Caco-2 (cell line): ENCODE measurements around the gene PLOD1. TPM values are rescaled to one million over a fixed set of nuclear protein-coding genes. Genes with fewer than 3 reads are reported as not detected.
"Not testable (repeated sequence)": the region's sequence is repeated elsewhere in the genome, so short reads cannot be mapped to it uniquely, and the experiment has no call there.

Experiments
- BruUV-seq: library from RNA; stranded (reverse); fragments of 400-500 nt; replicated peaks from 2 replicates; lab custom pipeline; 2021; lab: Mats Ljungman, UMichigan
- CTCF ChIA-PET: fragments of 300-600 bp; sonication (Branson Sonifier 250); formaldehyde crosslinking; loops from one replicate; lab custom pipeline; 2022; ENCODE audit warnings: antibody characterized with exemption; lab: Charles Lee
- POLR2A ChIA-PET: fragments of 300-600 bp; sonication (Branson Sonifier 250); formaldehyde crosslinking; loops from one replicate; lab custom pipeline; 2022; ENCODE audit warnings: antibody characterized with exemption; lab: Charles Lee
- DNase-seq, 2 experiments: peaks; one replicate each; pipeline versions ENCODE4 v3.0.0 to v3.0.0-alpha.2; 2020 to 2022
- H3K27me3 ChIP-seq: replicated peaks from 2 replicates; pipeline ENCODE4 v1.6.0; 2011; ENCODE audit warnings: low read length; ENCODE audit not compliant: control insufficient read depth, insufficient read depth
- H3K36me3 ChIP-seq: 2 replicates; pipeline ENCODE4 v1.5.1; 2011; ENCODE audit warnings: low read length; ENCODE audit not compliant: control insufficient read depth, insufficient read depth
- H3K4me1 ChIP-seq: fragments of 250-450 bp; sonication (Bioruptor Pico); 2 replicates; pipeline ENCODE4 v1.5.1; 2020; ENCODE audit warnings: mild to moderate bottlenecking
- H3K4me3 ChIP-seq: 2 replicates; pipeline ENCODE4 v1.5.1; 2011; ENCODE audit warnings: low read depth, mild to moderate bottlenecking, control low read depth, low read length
- H3K9me3 ChIP-seq: fragments of 250-450 bp; sonication (Bioruptor Pico); 2 replicates; pipeline ENCODE4 v1.5.1; 2020; ENCODE audit warnings: mild to moderate bottlenecking, moderate library complexity
- H3K27ac Mint-ChIP-seq: one replicate; pipeline ENCODE4 v1.8.0; 2022; ENCODE audit warnings: mixed read lengths; ENCODE audit not compliant: unreplicated experiment
- H3K27me3 Mint-ChIP-seq: one replicate; pipeline ENCODE4 v1.8.0; 2022; ENCODE audit warnings: mixed read lengths; ENCODE audit not compliant: insufficient read depth, unreplicated experiment
- H3K36me3 Mint-ChIP-seq: one replicate; pipeline ENCODE4 v1.8.0; 2022; ENCODE audit warnings: mild to moderate bottlenecking, mixed read lengths; ENCODE audit not compliant: insufficient read depth, unreplicated experiment
- H3K4me1 Mint-ChIP-seq: one replicate; pipeline ENCODE4 v1.8.0; 2022; ENCODE audit warnings: low read depth, mixed read lengths; ENCODE audit not compliant: unreplicated experiment
- H3K4me3 Mint-ChIP-seq: one replicate; pipeline ENCODE4 v1.8.0; 2022; ENCODE audit warnings: mild to moderate bottlenecking, moderate library complexity, mixed read lengths; ENCODE audit not compliant: unreplicated experiment
- H3K9me3 Mint-ChIP-seq: one replicate; pipeline ENCODE4 v1.8.0; 2022; ENCODE audit warnings: mixed read lengths; ENCODE audit not compliant: unreplicated experiment
- CTCF ChIP-seq, 2 experiments: fragments of 200-600 bp in 1 of 2; IDR thresholded peaks; 1 replicate in 1 of 2; 2 replicates in 1 of 2; pipeline versions ENCODE4 v1.5.1 to v1.8.0; 2011 to 2022; ENCODE audit warnings: antibody characterized with exemption in 1 of 2, control low read depth in 1 of 2, inconsistent platforms in 1 of 2, low read depth in 1 of 2, low read length in 1 of 2, mild to moderate bottlenecking in 1 of 2, moderate library complexity in 1 of 2; ENCODE audit not compliant: insufficient read depth in 1 of 2, severe bottlenecking in 1 of 2, unreplicated experiment in 1 of 2
- intact Hi-C: fragments of 100-400 bp; cut with micrococcal nuclease; formaldehyde crosslinking; loops from one replicate; pipeline ENCODE4 v1.10.0; 2022; ENCODE audit not compliant: unreplicated experiment
- total RNA-seq: library from RNA; stranded (reverse); gene quantifications from 2 replicates; pipeline ENCODE4 v1.2.3, GENCODE V29; 2022

PLOD1 gene
- total RNA-seq, 1 experiment from 2014 or later: 89.3 TPM

- H3K4me1 Mint-ChIP-seq: no peaks in the 10 kb centered on the region
- CTCF ChIA-PET: no interaction called here
- Histone ChIP-seq H3K27me3 (no peaks in the 10 kb centered on the region), H3K9me3 (no peaks in the 10 kb centered on the region), H3K4me3 (no peak overlapping the region), H3K4me1 (peaks cover 4% of the 10 kb centered on the region), H3K36me3 (no peaks in the 10 kb centered on the region)
- POLR2A ChIA-PET: no interaction called here
- BruUV-seq: no TSS peak
- no peaks in the 10 kb centered on the region for H3K9me3 Mint-ChIP-seq
- H3K27me3 Mint-ChIP-seq: no peaks in the 10 kb centered on the region
- no peak for TF ChIP-seq CTCF (IDR thresholded peaks at IDR 0.05; ENCODE audit: insufficient read depth in 1 of 2, low read depth in 1 of 2, low read length in 1 of 2, severe bottlenecking in 1 of 2, unreplicated experiment in 1 of 2)
- DNase-seq: no peak
- H3K4me3 Mint-ChIP-seq: no peak overlapping the region
- intact Hi-C loops: no loop called here
- no peak overlapping the region for H3K27ac Mint-ChIP-seq
- peaks cover 6% of the 10 kb centered on the region for H3K36me3 Mint-ChIP-seq
Observed at GRCh38 chr1:11930571-11931445, 3.7 kb upstream of the PLOD1 start.

GRCh38 chr1:11931845-11932244 lies 2.7 kb upstream of the PLOD1 start:
- Mint-ChIP-seq H3K36me3 (no peaks in the 10 kb centered on the region), H3K4me3 (no peak overlapping the region), H3K27me3 (no peaks in the 10 kb centered on the region), H3K9me3 (no peaks in the 10 kb centered on the region), H3K4me1 (no peaks in the 10 kb centered on the region), H3K27ac (no peak overlapping the region)
- Histone ChIP-seq H3K36me3 (no peaks in the 10 kb centered on the region), H3K9me3 (no peaks in the 10 kb centered on the region), H3K4me1 (no peaks in the 10 kb centered on the region), H3K4me3 (no peak overlapping the region), H3K27me3 (no peaks in the 10 kb centered on the region)
- no TSS peak for BruUV-seq
- CTCF ChIA-PET: no interaction called here
- TF ChIP-seq CTCF (IDR thresholded peaks at IDR 0.05; ENCODE audit: insufficient read depth in 1 of 2, low read depth in 1 of 2, low read length in 1 of 2, severe bottlenecking in 1 of 2, unreplicated experiment in 1 of 2): no peak
- no peak for DNase-seq
- intact Hi-C loops: no loop called here
- POLR2A ChIA-PET: no interaction called here

- peak overlapping the region; percentile 68 for H3K4me3 Mint-ChIP-seq
- DNase-seq: no peak
- TF ChIP-seq CTCF (IDR thresholded peaks at IDR 0.05; ENCODE audit: insufficient read depth in 1 of 2, low read depth in 1 of 2, low read length in 1 of 2, severe bottlenecking in 1 of 2, unreplicated experiment in 1 of 2): no peak
- ChIA-PET POLR2A (interaction anchor here (1.0 to 1.6 kb wide), 3 partner anchors 25 to 84 kb away, joined by 4 to 7 read pairs (median 4); no protein-coding TSS in a partner anchor), CTCF (no interaction called here)
- peak overlapping the region; percentile 45 for H3K27ac Mint-ChIP-seq
- peaks cover 7% of the 10 kb centered on the region for H3K36me3 Mint-ChIP-seq
- Histone ChIP-seq H3K9me3 (no peaks in the 10 kb centered on the region), H3K4me3 (peak overlapping the region; percentile 83), H3K4me1 (no peaks in the 10 kb centered on the region), H3K27me3 (no peaks in the 10 kb centered on the region), H3K36me3 (no peaks in the 10 kb centered on the region)
- H3K27me3 Mint-ChIP-seq: no peaks in the 10 kb centered on the region
- no peaks in the 10 kb centered on the region for H3K4me1 Mint-ChIP-seq
- intact Hi-C loops: no loop called here
- TSS peak; percentile 69 for BruUV-seq
- no peaks in the 10 kb centered on the region for H3K9me3 Mint-ChIP-seq
Observed at GRCh38 chr1:11935057-11935412, 518 bp downstream of the PLOD1 start.

- H3K9me3 Mint-ChIP-seq, H3K36me3 Mint-ChIP-seq, POLR2A ChIA-PET, DNase-seq, H3K4me1 ChIP-seq, H3K27ac Mint-ChIP-seq, H3K4me3 ChIP-seq, H3K27me3 ChIP-seq, H3K4me3 Mint-ChIP-seq, H3K36me3 ChIP-seq, H3K9me3 ChIP-seq, BruUV-seq, intact Hi-C loops, CTCF ChIA-PET, H3K4me1 Mint-ChIP-seq, H3K27me3 Mint-ChIP-seq: not testable (repeated sequence)
Observed at GRCh38 chr1:11935733-11936132, 1.2 kb downstream of the PLOD1 start.
